Renal cortex interstitium (tissue), 11 donors: Measurements from ENCODE around the gene ATXN7. TPM values are rescaled to one million over a fixed set of nuclear protein-coding genes. Genes with fewer than 3 reads are reported as not detected.

Experiments used
- DNase-seq, 11 donors: peaks; one replicate each; pipeline ENCODE4 v3.0.0-alpha.2; 2013; ENCODE audit warnings: low read depth in 9 of 11, low spot score in 4 of 11; ENCODE audit errors: extremely low read depth in 1 of 11
- polyA plus RNA-seq, 3 donors: library from polyadenylated mRNA; unstranded; fragments of 120-200 nt; gene quantifications; one replicate each; pipeline ENCODE4 v1.2.1, GENCODE V29; 2013; ENCODE audit not compliant: insufficient read length in 3 of 3

Gene ATXN7
- polyA plus RNA-seq, 3 donors: 15.8 to 34.3 (median 16.6) TPM

GRCh38 chr3:63993653-63994079, 130.0 kb downstream of the ATXN7 start:
- peak in 10 of 11 donors; percentile 33 to 70 (median 52) for DNase-seq

GRCh38 chr3:63995086-63995485, 131.4 kb downstream of the ATXN7 start:
- no peak for DNase-seq

GRCh38 chr3:63998852-63999754, 135.4 kb downstream of the ATXN7 start:
- DNase-seq: no peak

GRCh38 chr3:64000453-64001055, 136.9 kb downstream of the ATXN7 start:
- DNase-seq: no peak

GRCh38 chr3:64002233-64002632, 138.6 kb downstream of the ATXN7 start:
- DNase-seq: no peak

GRCh38 chr3:64003589-64003988, 139.9 kb downstream of the ATXN7 start:
- DNase-seq: no peak

- no peak for DNase-seq
Observed at GRCh38 chr3:64008017-64008416, 144.3 kb downstream of the ATXN7 start.

- DNase-seq: no peak
Observed at GRCh38 chr3:64008487-64009351, 145.1 kb downstream of the ATXN7 start.

- DNase-seq: no peak
Observed at GRCh38 chr3:64009528-64009927, 145.9 kb downstream of the ATXN7 start.

- no peak for DNase-seq
Observed at GRCh38 chr3:64010199-64010598, 146.5 kb downstream of the ATXN7 start.

- no peak for DNase-seq
Observed at GRCh38 chr3:64011685-64012084, 148.0 kb downstream of the ATXN7 start.

- no peak for DNase-seq
Observed at GRCh38 chr3:64016941-64017620, 153.4 kb downstream of the ATXN7 start.

- no peak for DNase-seq
Observed at GRCh38 chr3:64019271-64019670, 155.6 kb downstream of the ATXN7 start.

GRCh38 chr3:64019879-64020278, 156.2 kb downstream of the ATXN7 start:
- DNase-seq: no peak

- no peak for DNase-seq
Observed at GRCh38 chr3:64021922-64022321, 158.3 kb downstream of the ATXN7 start.

GRCh38 chr3:64022451-64023186, 159.0 kb downstream of the ATXN7 start:
- DNase-seq: no peak

- DNase-seq: peak; percentile 74 to 85 (median 77)
Observed at GRCh38 chr3:64023187-64023860, 159.7 kb downstream of the ATXN7 start, which contains the start of gene PSMD6. TSS of gene PSMD6 (minus strand) at chr3:64023494. CDS start at chr3:64023419, 75 bp downstream.

GRCh38 chr3:64023861-64024223, 160.2 kb downstream of the ATXN7 start:
- DNase-seq: no peak
